GM10266 (cell line): ENCODE results near the gene STAG1.
"Not testable (repeated sequence)": the region's sequence is repeated elsewhere in the genome, so short reads cannot be mapped to it uniquely, and the experiment has no call there.

Source experiments
- DNase-seq: peaks from one replicate; pipeline ENCODE4 v3.0.0; 2012; ENCODE audit errors: extremely low spot score
- CTCF ChIP-seq: IDR thresholded peaks from 2 replicates; pipeline ENCODE4 v1.5.1; 2012; ENCODE audit warnings: mild to moderate bottlenecking, low read depth; ENCODE audit not compliant: control insufficient read depth, insufficient read depth; ENCODE audit errors: missing control alignments

Gene STAG1

DNA sequence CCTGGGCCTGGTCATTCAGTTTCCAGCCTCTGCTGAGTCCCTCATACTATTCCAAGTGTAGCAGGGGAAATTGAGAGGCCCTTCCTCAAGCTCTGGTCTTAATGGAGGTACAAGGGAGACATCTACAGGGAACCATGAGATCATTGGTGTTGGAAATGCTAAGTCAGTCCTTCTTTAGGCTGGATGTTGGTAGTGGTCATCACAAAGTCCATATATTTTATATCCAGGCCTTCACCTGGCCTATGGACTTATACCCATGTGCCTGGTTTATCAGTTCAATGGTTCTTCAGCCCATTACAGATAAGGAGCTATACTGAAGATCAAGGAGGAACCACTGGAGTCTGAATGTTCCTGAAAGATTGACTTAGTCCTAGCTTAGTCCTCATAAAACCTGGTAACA lies 135.0 kb downstream of the STAG1 start:
- no peak for DNase-seq
- no peak for TF ChIP-seq CTCF

DNA sequence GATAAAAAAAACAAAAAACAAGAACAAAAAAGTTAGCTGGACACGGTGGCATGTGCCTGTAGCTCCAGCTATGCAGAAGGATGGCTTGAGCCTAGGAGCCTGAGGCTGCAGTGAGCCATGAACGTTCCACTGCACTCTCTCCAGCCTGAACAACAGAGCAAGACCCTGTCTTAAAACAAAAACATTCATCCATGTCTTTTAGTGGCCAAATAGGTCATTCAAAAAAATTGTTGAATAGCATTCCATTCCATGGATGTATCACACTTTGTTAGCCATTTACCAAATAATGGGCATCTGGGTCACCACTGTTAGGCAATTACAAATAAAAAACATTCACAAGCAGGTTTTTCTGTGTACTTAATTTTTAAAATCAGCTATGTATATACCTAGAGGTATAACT lies 139.7 kb downstream of the STAG1 start:
- TF ChIP-seq CTCF: no peak
- DNase-seq: no peak

DNA sequence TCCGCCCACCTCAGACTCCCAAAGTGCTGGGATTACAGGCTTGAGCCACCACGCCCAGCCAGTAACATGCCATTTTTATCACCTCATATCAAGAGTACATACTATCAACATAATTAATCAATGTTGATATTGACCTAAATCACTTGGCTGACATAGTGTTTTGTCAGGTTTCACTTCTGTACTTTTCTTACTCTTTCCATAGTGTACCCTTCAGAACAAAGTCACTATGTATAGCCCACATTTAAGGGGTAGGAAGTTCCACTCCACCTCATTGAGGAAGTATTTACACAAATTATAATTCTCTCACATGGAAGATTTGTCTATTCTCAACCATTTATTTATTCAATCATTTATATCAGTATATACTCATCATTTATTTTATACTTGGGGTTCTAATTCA lies 145.2 kb downstream of the STAG1 start:
- DNase-seq: no peak

GRCh38 chr3:136606216-136606615 lies 146.0 kb downstream of the STAG1 start:
- not testable (repeated sequence) for DNase-seq

More for the DNA sequence above, 145.2 kb downstream of the STAG1 start:
- TF ChIP-seq CTCF: no peak

DNA sequence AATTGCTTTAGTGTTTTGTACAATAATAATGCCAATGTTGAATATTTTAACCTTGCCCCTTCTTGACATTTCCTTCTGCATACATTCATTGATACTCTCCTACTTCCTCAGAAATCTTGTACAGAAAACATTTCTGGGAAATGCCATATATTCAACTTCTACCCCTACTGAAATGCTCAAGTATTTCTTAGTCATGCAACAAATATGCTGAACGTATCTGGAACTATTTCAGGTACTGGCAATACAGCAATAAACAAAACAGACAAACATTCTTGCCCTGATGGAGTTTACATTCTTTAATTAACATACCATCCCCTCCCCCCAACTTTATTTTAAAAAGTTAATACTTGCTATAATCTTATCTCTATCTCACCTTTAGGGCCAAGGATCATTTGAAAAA lies 147.2 kb downstream of the STAG1 start:
- no peak for DNase-seq
- no peak for TF ChIP-seq CTCF

DNA sequence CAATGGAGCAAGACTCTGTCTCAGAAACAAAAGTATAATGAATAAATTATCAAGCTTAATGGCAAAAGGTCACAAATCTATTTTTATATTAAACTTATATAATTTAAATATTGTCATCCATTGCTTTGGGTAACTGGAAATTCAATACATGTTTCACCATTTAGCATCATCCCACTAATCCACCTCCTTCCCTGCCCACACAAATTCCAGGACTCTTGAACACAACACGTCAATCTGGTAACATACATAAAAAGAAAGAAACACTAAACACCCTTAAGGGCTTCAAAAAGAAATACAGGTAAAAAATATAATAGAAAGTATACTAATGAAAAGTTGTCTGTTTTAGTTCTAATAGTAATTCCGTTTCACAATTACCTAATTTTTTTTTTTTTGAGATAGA lies 149.4 kb downstream of the STAG1 start:
- no peak for DNase-seq
- TF ChIP-seq CTCF: no peak

GRCh38 chr3:136595913-136596697 lies 156.1 kb downstream of the STAG1 start:
- TF ChIP-seq CTCF: no peak
- no peak for DNase-seq

DNA sequence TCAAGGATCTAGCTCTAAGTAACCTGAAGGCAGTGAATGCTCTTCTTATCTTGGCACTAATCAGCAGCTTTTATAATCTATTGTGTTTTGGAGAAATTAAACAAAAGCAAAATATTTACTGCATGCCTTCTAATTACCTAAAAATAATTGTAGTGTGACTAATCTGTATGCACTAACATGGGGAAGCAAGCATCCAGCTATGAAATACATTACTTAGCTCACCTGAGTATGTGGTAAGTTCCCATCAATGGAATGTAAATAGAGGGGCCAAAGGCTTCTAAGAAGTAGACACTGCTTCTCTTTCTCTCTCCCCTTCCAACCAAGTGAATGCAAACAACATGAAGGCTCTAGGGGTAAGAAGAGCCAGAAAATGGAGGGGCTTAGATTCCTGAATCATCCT lies 165.6 kb downstream of the STAG1 start:
- no peak for DNase-seq
- no peak for TF ChIP-seq CTCF
